Measurements from ENCODE around the gene SNTG2. TPM values are rescaled to one million over a fixed set of nuclear protein-coding genes. Genes with fewer than 3 reads are reported as not detected.

Gene SNTG2
- total RNA-seq, 1 experiment from 2014 or later = not detected

- H3K36me3 ChIP-seq (ENCODE audit: control insufficient read depth, insufficient read depth, low read length) = no peaks in the 10 kb centered on the region
- intact Hi-C loops (cut with micrococcal nuclease; ENCODE audit: unreplicated experiment) = loop anchor here (1.0 to 10.0 kb wide), 2 partner anchors 592 to 811 kb away; no protein-coding TSS in a partner anchor
- no peaks in the 10 kb centered on the region for H3K27me3 ChIP-seq (replicated peaks; ENCODE audit: control insufficient read depth, insufficient read depth, low read length)
- BruUV-seq (replicated peaks) = no TSS peak
- H3K36me3 Mint-ChIP-seq (ENCODE audit: insufficient read depth, unreplicated experiment) = no peaks in the 10 kb centered on the region
- no peak for DNase-seq
- no peak overlapping the region for H3K27ac Mint-ChIP-seq (ENCODE audit: unreplicated experiment)
- no peaks in the 10 kb centered on the region for H3K9me3 Mint-ChIP-seq (ENCODE audit: unreplicated experiment)
- H3K4me3 Mint-ChIP-seq (ENCODE audit: unreplicated experiment) = no peak overlapping the region
- no peak overlapping the region for H3K4me3 ChIP-seq (ENCODE audit: low read depth, low read length)
- TF ChIP-seq CTCF (IDR thresholded peaks at IDR 0.05; ENCODE audit: insufficient read depth in 1 of 2, low read depth in 1 of 2, low read length in 1 of 2, severe bottlenecking in 1 of 2, unreplicated experiment in 1 of 2) = no peak
- POLR2A ChIA-PET = no interaction called here
- peaks cover 6% of the 10 kb centered on the region; the same call in 1 of the 2 replicates for H3K4me1 ChIP-seq
- H3K9me3 ChIP-seq = no peaks in the 10 kb centered on the region
- CTCF ChIA-PET = no interaction called here
- H3K4me1 Mint-ChIP-seq (ENCODE audit: low read depth, unreplicated experiment) = no peaks in the 10 kb centered on the region
- H3K27me3 Mint-ChIP-seq (ENCODE audit: insufficient read depth, unreplicated experiment) = peaks cover 2% of the 10 kb centered on the region
These were observed 3.5 kb downstream of the SNTG2 start for GRCh38 chr2:953975-954686.

GRCh38 chr2:954687-955000, 4.0 kb downstream of the SNTG2 start:
- Mint-ChIP-seq H3K27me3 (ENCODE audit: insufficient read depth, unreplicated experiment) (peaks cover 2% of the 10 kb centered on the region), H3K4me3 (ENCODE audit: unreplicated experiment) (no peak overlapping the region), H3K9me3 (ENCODE audit: unreplicated experiment) (no peaks in the 10 kb centered on the region), H3K4me1 (ENCODE audit: low read depth, unreplicated experiment) (no peaks in the 10 kb centered on the region), H3K27ac (ENCODE audit: unreplicated experiment) (no peak overlapping the region), H3K36me3 (ENCODE audit: insufficient read depth, unreplicated experiment) (no peaks in the 10 kb centered on the region)
- BruUV-seq (replicated peaks) = no TSS peak
- DNase-seq = no peak
- ChIA-PET POLR2A (no interaction called here), CTCF (no interaction called here)
- Histone ChIP-seq H3K27me3 (replicated peaks; ENCODE audit: control insufficient read depth, insufficient read depth, low read length) (no peaks in the 10 kb centered on the region), H3K4me3 (ENCODE audit: low read depth, low read length) (no peak overlapping the region), H3K36me3 (ENCODE audit: control insufficient read depth, insufficient read depth, low read length) (no peaks in the 10 kb centered on the region), H3K9me3 (no peaks in the 10 kb centered on the region), H3K4me1 (peaks cover 6% of the 10 kb centered on the region; the same call in 1 of the 2 replicates)
- intact Hi-C loops (cut with micrococcal nuclease; ENCODE audit: unreplicated experiment) = loop anchor here (1.0 to 10.0 kb wide), 2 partner anchors 592 to 810 kb away; no protein-coding TSS in a partner anchor
- TF ChIP-seq CTCF (IDR thresholded peaks at IDR 0.05; ENCODE audit: insufficient read depth in 1 of 2, low read depth in 1 of 2, low read length in 1 of 2, severe bottlenecking in 1 of 2, unreplicated experiment in 1 of 2) = no peak

GRCh38 chr2:955829-956731, 5.4 kb downstream of the SNTG2 start:
- peaks cover 2% of the 10 kb centered on the region for H3K27me3 Mint-ChIP-seq (ENCODE audit: insufficient read depth, unreplicated experiment)
- no TSS peak for BruUV-seq (replicated peaks)
- CTCF ChIA-PET = no interaction called here

More at GRCh38 chr2:955829-956731, 5.4 kb downstream of the SNTG2 start:
- no peak overlapping the region for H3K4me3 ChIP-seq (ENCODE audit: low read depth, low read length)
- DNase-seq = no peak
- H3K36me3 Mint-ChIP-seq (ENCODE audit: insufficient read depth, unreplicated experiment) = no peaks in the 10 kb centered on the region
- intact Hi-C loops (cut with micrococcal nuclease; ENCODE audit: unreplicated experiment) = loop anchor here (10.0 kb wide), 1 partner anchor 809 kb away; no protein-coding TSS in a partner anchor
- no peaks in the 10 kb centered on the region for H3K9me3 Mint-ChIP-seq (ENCODE audit: unreplicated experiment)
- no peaks in the 10 kb centered on the region for H3K27me3 ChIP-seq (replicated peaks; ENCODE audit: control insufficient read depth, insufficient read depth, low read length)
- H3K4me1 ChIP-seq = peaks cover 6% of the 10 kb centered on the region; the same call in 1 of the 2 replicates
- no peak for TF ChIP-seq CTCF (IDR thresholded peaks at IDR 0.05; ENCODE audit: insufficient read depth in 1 of 2, low read depth in 1 of 2, low read length in 1 of 2, severe bottlenecking in 1 of 2, unreplicated experiment in 1 of 2)
- H3K4me1 Mint-ChIP-seq (ENCODE audit: low read depth, unreplicated experiment) = no peaks in the 10 kb centered on the region
- POLR2A ChIA-PET = no interaction called here
- no peak overlapping the region for H3K4me3 Mint-ChIP-seq (ENCODE audit: unreplicated experiment)
- H3K36me3 ChIP-seq (ENCODE audit: control insufficient read depth, insufficient read depth, low read length) = no peaks in the 10 kb centered on the region
- no peaks in the 10 kb centered on the region for H3K9me3 ChIP-seq
- H3K27ac Mint-ChIP-seq (ENCODE audit: unreplicated experiment) = no peak overlapping the region
